GM12878 (cell line): ENCODE results near the gene TACC3. TPM values are rescaled to one million over a fixed set of nuclear protein-coding genes. Genes with fewer than 3 reads are reported as not detected.
A peak's percentile ranks its signal among the peaks of the same experiment; 100 is the strongest.

Experiments
- ATAC-seq: fragments of 200-7000 bp; cut with Tn5 transposase; 3 replicates; pipeline ENCODE4 v1.9.1; 2020; ENCODE audit warnings: mild to moderate bottlenecking, moderate library complexity
- BruUV-seq: library from RNA; stranded (reverse); fragments of 400-500 nt; replicated peaks from 2 replicates; lab custom pipeline; 2021; lab: Mats Ljungman, UMichigan
- CTCF ChIA-PET: fragments of 300-600 bp; sonication (Branson Sonifier 250); formaldehyde crosslinking; extraction: SDS; loops from one replicate; lab custom pipeline; 2021; ENCODE audit warnings: inconsistent platforms; lab: Yijun Ruan, JAX
- POLR2A ChIA-PET: fragments of 350-600 bp; formaldehyde crosslinking; extraction: SDS; loops from one replicate; lab custom pipeline; 2021; ENCODE audit warnings: inconsistent platforms; lab: Charles Lee
- RAD21 ChIA-PET: fragments of 300-600 bp; sonication (Branson Sonifier 250); formaldehyde crosslinking; loops from one replicate; lab custom pipeline; 2023; ENCODE audit warnings: antibody characterized with exemption; ENCODE audit not compliant: unreplicated experiment; lab: Charles Lee
- SMC1A ChIA-PET: fragments of 300-600 bp; sonication (Branson Sonifier 250); formaldehyde crosslinking; loops from one replicate; lab custom pipeline; 2023; ENCODE audit not compliant: unreplicated experiment, uncharacterized antibody; lab: Charles Lee
- DNase-seq: peaks from one replicate; pipeline ENCODE4 v3.0.0-alpha.2; 2011; ENCODE audit warnings: low read depth, low spot score
- FAIRE-seq: peaks from 3 replicates; lab custom pipeline; 2011; peaks lifted over from hg19 to GRCh38; lab: Jason Lieb, UNC
- H2AFZ ChIP-seq: 2 replicates; pipeline ENCODE4 v1.6.0; 2011; ENCODE audit warnings: low read depth, low read length, control low read depth; ENCODE audit not compliant: control insufficient read depth
- H3K27ac ChIP-seq: 2 replicates; pipeline ENCODE4 v1.5.1; 2011; ENCODE audit warnings: control low read depth; ENCODE audit not compliant: control insufficient read depth, insufficient read depth
- H3K27me3 ChIP-seq, 2 experiments: replicated peaks in 1 of 2; 2 replicates each; pipeline versions ENCODE4 v1.6.0 to v1.6.1; 2011; ENCODE audit warnings: low read length in 1 of 2; ENCODE audit not compliant: control insufficient read depth in 2 of 2, insufficient read depth in 2 of 2
- H3K36me3 ChIP-seq, 2 experiments: 2 replicates each; pipeline ENCODE4 v1.5.1; 2011; ENCODE audit warnings: low read length in 1 of 2; ENCODE audit not compliant: control insufficient read depth in 2 of 2, insufficient read depth in 2 of 2
- H3K4me1 ChIP-seq: 2 replicates; pipeline ENCODE4 v1.6.1; 2011; ENCODE audit warnings: mild to moderate bottlenecking, low read length, moderate library complexity, mixed read lengths; ENCODE audit not compliant: control insufficient read depth, insufficient read depth
- H3K4me2 ChIP-seq: 2 replicates; pipeline ENCODE4 v1.6.0; 2011; ENCODE audit warnings: control low read depth; ENCODE audit not compliant: control insufficient read depth, insufficient read depth
- H3K4me3 ChIP-seq: fragments of 200-600 bp; sonication (generic); 2 replicates; pipeline ENCODE4 v1.5.1; 2016
- H3K79me2 ChIP-seq: 2 replicates; pipeline ENCODE4 v1.6.0; 2011; ENCODE audit warnings: low read length; ENCODE audit not compliant: control insufficient read depth, insufficient read depth
- H3K9ac ChIP-seq: 2 replicates; pipeline ENCODE4 v1.8.0; 2011; ENCODE audit warnings: low read length, control low read depth, mixed read lengths; ENCODE audit not compliant: control insufficient read depth, insufficient read depth
- H3K9me3 ChIP-seq: replicated peaks from 3 replicates; pipeline ENCODE4 v1.5.1; 2011; ENCODE audit warnings: mild to moderate bottlenecking, low read length; ENCODE audit not compliant: control insufficient read depth, insufficient read depth
- H4K20me1 ChIP-seq: 2 replicates; pipeline ENCODE4 v1.6.0; 2011; ENCODE audit not compliant: control insufficient read depth, insufficient read depth
- CHD1 ChIP-seq: IDR thresholded peaks from 2 replicates; pipeline ENCODE4 v1.6.1; 2012; ENCODE audit warnings: low read depth, low read length, improper control_type of control experiment
- CHD2 ChIP-seq: IDR thresholded peaks from 2 replicates; pipeline ENCODE4 v1.6.1; 2011; ENCODE audit warnings: low read depth, low read length, improper control_type of control experiment, borderline replicate concordance
- HDGF ChIP-seq: fragments of 450-650 bp; IDR thresholded peaks from 2 replicates; pipeline ENCODE4 v1.6.1; 2016; ENCODE audit warnings: antibody characterized with exemption
- JUNB ChIP-seq: IDR thresholded peaks from 2 replicates; pipeline ENCODE4 v1.6.1; 2016; ENCODE audit warnings: antibody characterized with exemption, mild to moderate bottlenecking
- MLLT1 ChIP-seq: fragments of 450-650 bp; IDR thresholded peaks from 2 replicates; pipeline ENCODE4 v1.6.1; 2016; ENCODE audit warnings: mild to moderate bottlenecking
- NBN ChIP-seq: fragments of 450-650 bp; IDR thresholded peaks from 2 replicates; pipeline ENCODE4 v1.6.1; 2016
- whole genome bisulfite sequencing: methylation state at CpG from one replicate; pipeline ENCODE4 v1.1.6; 2016; ENCODE audit warnings: low lambda C conversion rate; ENCODE audit not compliant: insufficient replicate concordance, insufficient coverage; ENCODE audit errors: missing lambda C conversion rate; 5-methylcytosine and 5-hydroxymethylcytosine counted together
- in situ Hi-C: fragments of 300-500 bp; cut with MboI; formaldehyde crosslinking; loops from 9 replicates; pipeline ENCODE4 v1.14.3; 2018; ENCODE audit warnings: mixed read lengths
- intact Hi-C: fragments of 100-400 bp; cut with micrococcal nuclease; formaldehyde crosslinking; loops from one replicate; pipeline ENCODE4 v1.14.2; 2022; ENCODE audit not compliant: unreplicated experiment
- polyA plus RNA-seq, 11 experiments: library from polyadenylated mRNA; depleted of rRNA in 4 of 11; unstranded in 6 of 11; stranded (reverse) in 5 of 11; fragments of >200 nt; fragmentation: Nextera tagmentation in 4 of 11; fragmentation: Illumina TruSeq in 1 of 11; extraction: Ambion mirVana in 4 of 11; extraction: Trizol in 1 of 11; gene quantifications; 1 replicate in 1 of 11; 2 replicates in 10 of 11; pipeline versions ENCODE4 v1.2.1 to v1.2.3, GENCODE V29; 2011 to 2016; ENCODE audit warnings: inconsistent platforms in 2 of 11, missing spikeins in 2 of 11, low read depth in 1 of 11
- total RNA-seq, 4 experiments: library from RNA; depleted of rRNA in 3 of 4; stranded (reverse); fragments of >200 nt in 3 of 4; fragmentation: Illumina TruSeq in 1 of 4; extraction: Trizol in 1 of 4; gene quantifications; 2 replicates each; pipeline versions ENCODE4 v1.2.1 to v1.2.3, GENCODE V29; 2013 to 2021

Gene TACC3
- total and polyA plus RNA-seq, 10 of the 15 experiments (the other 5 are each of a cell fraction or from before 2014, with no cell fraction given) = 2.8 to 121 (median 73.3) TPM

GRCh38 chr4:1711055-1711570, 10.2 kb upstream of the TACC3 start:
- in situ Hi-C loops = no loop called here
- no peaks in the 10 kb centered on the region; the same call in 1 of the 2 replicates for H4K20me1 ChIP-seq
- FAIRE-seq (no peak), ATAC-seq (no peak), DNase-seq (no peak)
- no peaks in the 10 kb centered on the region for H3K27me3 ChIP-seq
- WGBS = under 1% methylated on average over 22 of the region's 22 CpGs
- H3K9me3 ChIP-seq = no peaks in the 10 kb centered on the region
- peak overlapping the region; percentile 97 for H3K9ac ChIP-seq
- ChIA-PET RAD21 (interaction anchor here (1.3 kb wide), 2 partner anchors 15 to 16 kb away, joined by 3 to 4 read pairs; no protein-coding TSS in a partner anchor), CTCF (interaction anchor here (0.9 to 16.2 kb wide), 3 partner anchors 9 to 18 kb away, joined by 3 to 258 read pairs (median 8); no protein-coding TSS in a partner anchor), POLR2A (interaction anchor here (3.4 kb wide), 1 partner anchor 11 kb away, joined by 34 read pairs; the partner anchor contains the start of genes TACC3 and TMEM129), SMC1A (interaction anchor here (1.9 to 4.9 kb wide), 3 partner anchors 13 to 18 kb away, joined by 4 to 33 read pairs (median 8); partner anchors contain the start of genes TACC3 and TMEM129)
- H3K4me2 ChIP-seq = peak overlapping the region; percentile 68
- peaks cover 27% of the 10 kb centered on the region for H3K4me1 ChIP-seq
- peak overlapping the region; percentile 100 for H3K4me3 ChIP-seq
- H3K79me2 ChIP-seq = peaks cover 86% of the 10 kb centered on the region
- H3K36me3 ChIP-seq = peaks cover 2 to 9% of the 10 kb centered on the region in 2 experiments; a peak in 3 of 4 replicates
- peak overlapping the region; percentile 16; the same call in 1 of the 2 replicates for H2AFZ ChIP-seq
- H3K27ac ChIP-seq = peak overlapping the region; percentile 99
- no TSS peak for BruUV-seq
- TF ChIP-seq CHD2 = no peak
- TF ChIP-seq CHD1 = peak; percentile 44; the same call in 1 of the 2 replicates
- peak; percentile 56 for TF ChIP-seq MLLT1
- TF ChIP-seq JUNB = no peak
- 0 out of 2 replicates have a peak, but pooled peaks have one; percentile 41 for TF ChIP-seq NBN
- TF ChIP-seq HDGF = peak; percentile 90
- TF ChIP-seq, all 136 proteins: peak for 4
- intact Hi-C loops = loop anchor here (5.0 kb wide), 1 partner anchor 161 kb away; the partner anchor contains the start of gene NSD2
